Prostate gland (tissue), 2 donors: ENCODE data around the gene SLX4. TPM values are rescaled to one million over a fixed set of nuclear protein-coding genes. Genes with fewer than 3 reads are reported as not detected.

Experiments used
- DNase-seq: peaks from one replicate; pipeline ENCODE4 v3.0.0-alpha.2; 2019; ENCODE audit warnings: low spot score
- H3K27ac ChIP-seq, 2 donors: fragments of 200-600 bp; sonication (generic); 2 replicates each; pipeline ENCODE4 v1.5.1; 2017 to 2019
- H3K27me3 ChIP-seq: fragments of 200-600 bp; sonication (generic); replicated peaks from 2 replicates; pipeline ENCODE4 v1.5.1; 2019; ENCODE audit not compliant: insufficient read depth
- H3K36me3 ChIP-seq, 2 donors: fragments of 200-600 bp; sonication (generic); 1 replicate in 1 of 2; 2 replicates in 1 of 2; pipeline versions ENCODE4 v1.5.1 to v1.8.1; 2017 to 2019
- H3K4me1 ChIP-seq: fragments of 200-600 bp; sonication (generic); replicated peaks from 2 replicates; pipeline ENCODE4 v1.5.1; 2019
- H3K4me3 ChIP-seq, 2 donors: fragments of 200-600 bp; sonication (generic); 2 replicates each; pipeline ENCODE4 v1.5.1; 2017 to 2019
- H3K9me3 ChIP-seq: fragments of 200-600 bp; sonication (generic); 2 replicates; pipeline ENCODE4 v1.5.1; 2017
- POLR2A ChIP-seq: fragments of 450-650 bp; IDR thresholded peaks from one replicate; pipeline ENCODE4 v1.6.1; 2016; ENCODE audit warnings: antibody characterized with exemption, mild to moderate bottlenecking
- POLR2AphosphoS5 ChIP-seq: sonication (generic); formaldehyde crosslinking; IDR thresholded peaks from one replicate; pipeline ENCODE4 v1.6.1; 2017; ENCODE audit warnings: antibody characterized with exemption
- WGBS: methylation state at CpG from one replicate; pipeline ENCODE4 v1.1.5; 2018; 5-methylcytosine and 5-hydroxymethylcytosine counted together
- intact Hi-C: fragments of 100-400 bp; cut with DNase I; formaldehyde crosslinking; loops from one replicate; pipeline ENCODE4 v1.14.2; 2022
- total RNA-seq, 2 donors: library from RNA; depleted of rRNA; stranded (reverse); fragments of >200 nt; gene quantifications; one replicate each; pipeline ENCODE4 v1.1.0, GENCODE V29; 2016
- TF ChIP-seq, protein P1 (sequence below), 4 experiments: fragments of 200-600 bp in 2 of 4; fragments of 450-650 bp in 2 of 4; sonication (generic) in 2 of 4; IDR thresholded peaks; 1 replicate in 3 of 4; 2 replicates in 1 of 4; pipeline ENCODE4 v1.5.1; 2016 to 2019; ENCODE audit warnings: antibody characterized with exemption in 4 of 4, mild to moderate bottlenecking in 2 of 4, moderate library complexity in 2 of 4

SLX4 gene
- total RNA-seq, 2 donors from 2014 or later = 4.9 to 14.7 TPM

DNA sequence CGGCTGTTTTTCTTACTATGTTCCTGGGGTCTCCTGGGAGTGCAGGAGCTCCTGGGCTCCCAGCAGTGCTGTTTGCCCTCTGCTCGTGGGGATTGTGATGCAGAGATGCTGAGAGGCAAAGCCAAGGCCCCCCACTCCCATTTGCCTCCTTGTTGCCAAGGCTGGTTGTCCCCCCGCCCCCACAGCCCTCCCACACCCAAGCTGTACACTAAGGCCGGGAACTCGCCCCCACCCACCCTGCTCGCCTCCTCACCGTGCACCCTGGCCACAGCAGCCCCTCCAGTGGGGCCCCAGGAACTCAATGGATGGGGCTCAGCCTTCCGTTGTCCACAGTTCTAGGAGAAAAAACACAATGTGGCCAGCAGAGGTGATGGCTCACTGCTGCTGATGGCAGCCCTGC is 44.4 kb downstream of the SLX4 start:
- Histone ChIP-seq H3K27ac (no peak overlapping the region), H3K9me3 (no peaks in the 10 kb centered on the region), H3K36me3 (no peaks in the 10 kb centered on the region), H3K27me3 (no peaks in the 10 kb centered on the region), H3K4me1 (no peaks in the 10 kb centered on the region), H3K4me3 (no peak overlapping the region)
- TF ChIP-seq POLR2A = no peak
- TF ChIP-seq, protein P1, sequence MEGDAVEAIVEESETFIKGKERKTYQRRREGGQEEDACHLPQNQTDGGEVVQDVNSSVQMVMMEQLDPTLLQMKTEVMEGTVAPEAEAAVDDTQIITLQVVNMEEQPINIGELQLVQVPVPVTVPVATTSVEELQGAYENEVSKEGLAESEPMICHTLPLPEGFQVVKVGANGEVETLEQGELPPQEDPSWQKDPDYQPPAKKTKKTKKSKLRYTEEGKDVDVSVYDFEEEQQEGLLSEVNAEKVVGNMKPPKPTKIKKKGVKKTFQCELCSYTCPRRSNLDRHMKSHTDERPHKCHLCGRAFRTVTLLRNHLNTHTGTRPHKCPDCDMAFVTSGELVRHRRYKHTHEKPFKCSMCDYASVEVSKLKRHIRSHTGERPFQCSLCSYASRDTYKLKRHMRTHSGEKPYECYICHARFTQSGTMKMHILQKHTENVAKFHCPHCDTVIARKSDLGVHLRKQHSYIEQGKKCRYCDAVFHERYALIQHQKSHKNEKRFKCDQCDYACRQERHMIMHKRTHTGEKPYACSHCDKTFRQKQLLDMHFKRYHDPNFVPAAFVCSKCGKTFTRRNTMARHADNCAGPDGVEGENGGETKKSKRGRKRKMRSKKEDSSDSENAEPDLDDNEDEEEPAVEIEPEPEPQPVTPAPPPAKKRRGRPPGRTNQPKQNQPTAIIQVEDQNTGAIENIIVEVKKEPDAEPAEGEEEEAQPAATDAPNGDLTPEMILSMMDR (IDR thresholded peaks at IDR 0.05) = no peak
- no peak for TF ChIP-seq POLR2AphosphoS5
- intact Hi-C loops = no loop called here
- 56% methylated on average over 8 of the region's 8 CpGs for WGBS
- DNase-seq = no peak

DNA sequence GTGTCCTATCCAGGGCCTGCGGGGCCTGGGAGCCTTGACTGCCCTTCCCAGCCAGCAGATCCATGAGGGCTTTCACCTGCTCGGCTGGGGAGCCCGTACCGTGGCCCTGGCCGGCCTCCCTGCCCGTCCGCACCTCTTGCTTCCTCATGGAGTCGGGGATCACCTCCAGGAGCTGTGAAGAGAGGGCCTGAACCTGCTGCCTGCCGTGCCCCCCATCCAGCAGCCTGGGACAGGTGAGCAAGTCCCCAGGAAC is 46.6 kb downstream of the SLX4 start:
- Histone ChIP-seq H3K27me3 (no peaks in the 10 kb centered on the region), H3K4me1 (no peaks in the 10 kb centered on the region), H3K36me3 (no peaks in the 10 kb centered on the region), H3K4me3 (no peak overlapping the region), H3K27ac (no peak overlapping the region), H3K9me3 (no peaks in the 10 kb centered on the region)
- no peak for DNase-seq
- no peak for TF ChIP-seq POLR2A
- no peak for TF ChIP-seq POLR2AphosphoS5
- TF ChIP-seq, protein P1 (IDR thresholded peaks at IDR 0.05) = no peak
- intact Hi-C loops = no loop called here
- 94% methylated on average over 8 of the region's 9 CpGs for WGBS

DNA sequence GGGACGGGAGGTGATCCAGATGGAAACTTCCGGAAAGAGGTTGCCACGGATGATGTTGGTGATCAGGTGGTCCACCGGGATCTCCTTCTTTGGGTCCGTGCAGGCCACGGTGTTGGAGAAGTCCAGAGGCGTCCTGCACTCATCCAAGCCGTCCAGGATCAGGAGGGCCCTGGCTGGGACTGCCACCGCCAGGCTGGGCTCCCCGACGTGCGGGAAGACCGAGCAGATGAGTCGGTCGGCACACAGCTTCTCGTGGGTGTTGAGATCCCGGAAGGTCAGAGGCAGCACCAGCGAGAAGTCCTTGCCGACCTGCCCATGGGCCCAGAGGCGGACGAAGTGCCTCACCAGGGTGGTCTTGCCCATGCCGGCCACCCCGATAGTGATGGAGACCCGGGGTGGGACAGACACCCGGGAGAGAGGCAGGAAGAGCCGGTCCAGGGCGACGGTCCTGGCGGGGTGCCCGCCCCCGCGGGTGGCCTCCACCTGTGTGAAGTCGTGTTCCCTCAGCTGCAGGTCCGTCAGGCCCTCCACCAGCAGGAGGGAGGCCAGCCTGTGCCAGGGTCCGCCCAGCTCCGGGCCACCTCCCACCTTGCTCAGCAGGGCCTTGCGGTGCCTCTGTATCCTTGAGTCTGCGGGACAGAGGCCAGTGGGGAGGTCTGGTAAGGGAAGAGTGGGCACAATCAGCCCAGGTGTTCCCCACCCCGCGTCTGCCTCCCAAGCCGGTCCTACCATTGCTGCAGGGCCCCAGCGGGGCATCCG is 47.1 kb downstream of the SLX4 start:
- no peaks in the 10 kb centered on the region for H3K36me3 ChIP-seq
- no peaks in the 10 kb centered on the region for H3K4me1 ChIP-seq
- no peak overlapping the region for H3K27ac ChIP-seq
- H3K27me3 ChIP-seq = no peaks in the 10 kb centered on the region
- H3K9me3 ChIP-seq = no peaks in the 10 kb centered on the region
- H3K4me3 ChIP-seq = no peak overlapping the region
- no peak for DNase-seq
- 95% methylated on average over 42 of the region's 43 CpGs for WGBS
- intact Hi-C loops = no loop called here
- TF ChIP-seq POLR2AphosphoS5 (no peak), POLR2A (no peak)
- TF ChIP-seq, protein P1 (IDR thresholded peaks at IDR 0.05) = no peak

DNA sequence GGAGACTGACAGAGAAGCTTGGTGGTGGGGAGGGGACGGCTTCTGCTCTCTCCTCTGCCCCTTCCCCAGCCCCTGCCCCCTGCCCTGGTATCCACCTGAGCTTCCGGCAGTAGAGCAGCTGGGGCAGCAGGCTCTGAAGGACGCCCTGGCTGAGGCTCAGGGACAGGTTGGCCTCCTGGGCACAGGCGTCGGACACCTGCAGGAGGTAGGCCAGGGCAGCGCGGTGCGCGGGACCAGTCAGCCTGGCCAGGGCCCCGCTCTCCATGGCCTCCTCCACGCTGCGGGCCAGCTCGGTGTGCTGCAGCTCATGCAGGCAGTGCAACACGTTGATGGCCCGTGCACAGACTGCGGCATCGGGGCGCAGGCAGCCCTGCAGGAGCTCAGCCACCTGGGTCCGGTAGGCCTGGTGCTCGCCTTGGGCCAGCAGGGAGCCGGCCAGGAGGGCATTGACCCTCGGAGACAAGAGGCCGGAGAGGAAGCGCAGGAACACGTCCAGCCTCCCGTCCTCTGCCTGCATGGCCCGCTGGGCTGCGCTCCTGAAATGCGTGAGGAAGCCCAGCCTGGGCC is 48.4 kb downstream of the SLX4 start:
- Histone ChIP-seq H3K36me3 (no peaks in the 10 kb centered on the region), H3K27me3 (no peaks in the 10 kb centered on the region), H3K9me3 (no peaks in the 10 kb centered on the region), H3K27ac (no peak overlapping the region), H3K4me3 (no peak overlapping the region), H3K4me1 (no peaks in the 10 kb centered on the region)
- no peak for TF ChIP-seq POLR2A
- no peak for TF ChIP-seq POLR2AphosphoS5
- TF ChIP-seq, protein P1 (IDR thresholded peaks at IDR 0.05) = no peak
- no peak for DNase-seq
- WGBS = 99% methylated on average over 27 of the region's 29 CpGs
- intact Hi-C loops = no loop called here

DNA sequence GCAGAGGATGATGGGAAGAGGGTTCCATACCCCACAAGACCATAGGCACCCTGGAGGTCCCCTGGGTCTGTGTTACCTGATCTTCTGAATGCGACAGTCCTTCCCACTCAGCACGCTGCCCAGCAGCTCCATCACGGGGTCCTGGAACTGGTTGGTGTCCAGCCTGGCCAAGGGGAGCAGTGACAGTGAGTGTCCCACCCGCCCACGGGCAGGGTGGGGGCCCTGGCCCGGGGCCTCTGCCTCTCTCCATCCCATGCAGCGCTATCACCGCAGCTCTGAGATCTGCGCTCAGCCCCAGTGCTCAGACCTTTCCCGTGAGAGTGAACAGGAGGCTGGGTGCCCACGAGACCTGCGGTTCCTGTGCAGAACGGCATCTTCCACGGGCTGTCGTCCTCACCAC is 49.8 kb downstream of the SLX4 start:
- Histone ChIP-seq H3K27me3 (no peaks in the 10 kb centered on the region), H3K9me3 (no peaks in the 10 kb centered on the region), H3K36me3 (no peaks in the 10 kb centered on the region), H3K4me3 (no peak overlapping the region), H3K4me1 (no peaks in the 10 kb centered on the region), H3K27ac (no peak overlapping the region)
- no peak for DNase-seq
- TF ChIP-seq, protein P1 (IDR thresholded peaks at IDR 0.05) = no peak
- TF ChIP-seq POLR2A = no peak
- TF ChIP-seq POLR2AphosphoS5 = no peak
- intact Hi-C loops = no loop called here
- 93% methylated on average over 15 of the region's 15 CpGs for WGBS
